IPS-NIHi11 (cell line): ENCODE data around the gene APPBP2.
"Not testable (repeated sequence)": the region's sequence is repeated elsewhere in the genome, so short reads cannot be mapped to it uniquely, and the experiment has no call there.

ENCODE experiments used
- DNase-seq: peaks from one replicate; pipeline ENCODE4 v3.0.0; 2012; ENCODE audit warnings: mixed read lengths, low spot score

APPBP2 gene

GRCh38 chr17:60534613-60535157 is 8.6 kb upstream of the APPBP2 start:
- DNase-seq, result no peak

DNA sequence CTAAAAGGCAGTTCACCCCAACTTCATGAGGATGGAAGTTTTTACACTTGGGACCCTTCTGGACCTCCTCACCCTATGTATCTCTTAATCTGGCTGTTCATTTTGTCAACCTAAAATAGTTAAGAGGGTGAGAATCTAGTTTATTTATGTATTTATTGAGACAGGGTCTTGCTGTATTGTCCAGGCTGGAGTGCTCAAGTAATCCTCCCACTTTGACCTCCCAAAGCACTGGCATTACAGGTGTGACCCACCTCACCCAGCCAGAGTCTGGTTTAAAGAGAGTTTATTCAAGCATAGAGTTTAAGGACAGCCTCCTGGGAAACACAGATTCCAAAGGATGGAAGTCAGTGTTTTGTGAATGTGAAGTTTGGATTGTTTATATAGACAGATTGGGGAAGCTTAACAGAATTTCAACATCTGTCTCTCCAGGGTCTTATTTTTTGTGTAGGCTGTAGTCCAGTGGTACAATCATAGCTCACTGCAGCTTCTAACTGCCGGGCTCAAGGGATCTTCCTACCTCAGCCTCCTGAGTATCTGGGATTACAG is 8.0 kb upstream of the APPBP2 start:
- DNase-seq, result no peak

- DNase-seq, result no peak
These were observed 3.8 kb upstream of the APPBP2 start for GRCh38 chr17:60529806-60530205.

- no peak for DNase-seq
These were observed 2.8 kb upstream of the APPBP2 start for GRCh38 chr17:60528828-60529227.

DNA sequence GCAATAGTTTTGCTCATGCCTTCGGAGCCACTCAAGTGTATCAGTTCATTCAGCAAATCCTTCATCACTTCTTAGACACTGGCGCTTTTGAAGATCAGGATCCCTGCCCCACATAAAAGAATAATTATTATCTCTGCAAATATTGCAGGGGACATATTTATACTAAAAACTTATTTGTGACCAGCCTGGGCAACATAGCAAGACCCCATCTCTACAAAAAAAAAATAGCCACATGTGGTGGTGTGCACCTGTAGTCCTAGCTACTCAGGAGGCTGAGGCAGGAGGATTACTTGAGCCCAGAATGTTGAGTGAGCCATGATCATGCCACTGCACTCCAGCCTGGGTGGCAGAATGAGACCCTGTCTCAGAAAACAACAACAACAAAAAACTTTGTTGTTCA is 1.7 kb upstream of the APPBP2 start:
- no peak for DNase-seq

DNA sequence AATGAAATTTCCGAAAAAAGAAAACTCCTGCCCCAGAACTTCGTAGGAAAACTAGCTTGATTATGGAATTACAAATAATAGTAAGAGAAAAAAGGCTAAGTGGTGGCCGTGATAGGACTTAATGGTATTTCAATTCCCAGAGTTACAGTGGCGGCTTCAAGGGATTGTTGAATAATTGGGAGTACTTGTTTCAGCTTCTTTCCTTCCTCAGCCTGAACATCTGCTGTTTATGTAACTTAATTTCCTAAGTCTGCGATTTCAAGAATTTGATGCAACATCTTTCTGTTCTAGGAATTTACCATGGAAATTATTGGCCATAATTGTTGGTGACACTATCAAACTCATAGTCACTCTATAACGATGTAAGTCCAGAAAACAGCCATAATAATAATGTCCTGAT is 684 bp upstream of the APPBP2 start:
- no peak for DNase-seq

GRCh38 chr17:60525328-60525684 is 736 bp downstream of the APPBP2 start:
- no peak for DNase-seq

GRCh38 chr17:60524463-60525327 is 1.3 kb downstream of the APPBP2 start:
- DNase-seq, result no peak

DNA sequence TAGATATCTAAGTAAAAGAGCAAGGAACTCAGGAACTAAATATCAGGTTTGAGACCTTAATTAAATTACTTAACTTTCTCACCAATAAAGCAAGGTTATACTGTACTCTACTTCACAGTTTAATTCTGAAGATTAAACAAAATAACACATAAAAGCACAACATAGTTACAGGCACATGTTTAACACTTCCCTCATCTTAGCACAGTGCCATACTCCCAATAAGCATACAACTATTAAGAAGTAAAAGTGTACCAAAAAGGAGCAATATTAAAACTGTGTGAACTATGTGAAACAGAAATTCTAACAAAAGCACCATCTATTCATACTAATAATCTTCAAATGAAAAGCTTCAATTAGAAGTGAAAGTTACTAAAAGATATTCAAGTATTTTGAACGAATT is 2.2 kb downstream of the APPBP2 start:
- no peak for DNase-seq

- no peak for DNase-seq
These were observed 3.0 kb downstream of the APPBP2 start for GRCh38 chr17:60522889-60523626.

GRCh38 chr17:60519795-60520194 is 6.2 kb downstream of the APPBP2 start:
- DNase-seq, result no peak

DNA sequence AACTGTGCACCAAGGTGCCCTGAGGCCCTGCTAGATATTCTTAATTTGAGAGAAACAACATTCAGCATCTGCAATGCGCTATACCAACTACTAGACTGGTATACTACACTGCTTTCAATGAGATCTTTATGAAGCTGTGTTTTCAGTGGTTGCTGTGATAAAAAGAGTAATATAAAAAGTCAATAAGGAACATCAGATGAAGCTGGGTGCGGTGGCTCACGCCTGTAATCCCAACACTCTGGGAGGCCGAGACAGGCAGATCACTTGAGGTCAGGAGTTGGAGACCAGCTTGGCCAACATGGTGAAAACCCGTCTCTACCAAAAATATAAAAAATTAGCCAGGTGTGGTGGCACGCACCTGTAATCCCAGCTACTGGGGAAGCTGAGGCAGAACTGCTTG is 10.4 kb downstream of the APPBP2 start:
- DNase-seq, result not testable (repeated sequence)

GRCh38 chr17:60515199-60515598 is 10.8 kb downstream of the APPBP2 start:
- not testable (repeated sequence) for DNase-seq

DNA sequence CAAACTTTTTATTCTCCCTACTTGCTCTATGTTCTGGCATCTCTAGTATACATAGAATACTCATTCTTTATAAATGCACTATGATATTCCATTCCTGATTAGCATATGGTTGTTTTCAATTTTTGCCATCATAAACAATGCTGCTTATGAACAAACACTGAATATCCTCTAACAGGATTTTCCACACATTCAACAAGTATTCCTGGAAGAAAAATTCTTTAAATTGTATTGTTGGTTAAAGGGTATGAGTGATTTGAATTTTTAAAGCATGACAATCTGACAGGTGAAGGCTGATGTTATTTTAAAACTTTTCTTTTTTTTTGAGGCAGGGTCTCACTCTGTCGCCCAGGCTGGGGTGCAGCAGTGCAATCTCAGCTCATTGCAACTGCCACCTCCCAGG is 11.5 kb downstream of the APPBP2 start:
- DNase-seq, result no peak

DNA sequence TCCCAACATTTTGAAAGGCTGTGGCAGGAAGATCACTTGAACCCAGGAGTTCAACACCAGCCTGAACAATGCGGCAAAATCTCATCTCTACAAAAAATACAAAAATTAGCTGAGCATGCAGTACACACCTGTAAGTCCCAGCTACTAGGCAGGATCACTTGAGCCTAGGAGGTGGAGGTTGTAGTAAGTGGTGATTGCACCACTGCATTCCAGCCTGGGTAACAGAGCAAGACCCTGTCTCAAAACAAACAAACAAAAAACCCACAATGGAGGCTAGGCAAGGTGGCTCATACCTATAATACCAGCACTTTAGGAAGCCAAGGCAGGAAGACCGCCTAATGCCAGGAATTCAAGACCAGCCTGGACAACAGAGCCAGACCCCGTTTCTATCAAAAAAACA is 12.0 kb downstream of the APPBP2 start:
- DNase-seq, result no peak

DNA sequence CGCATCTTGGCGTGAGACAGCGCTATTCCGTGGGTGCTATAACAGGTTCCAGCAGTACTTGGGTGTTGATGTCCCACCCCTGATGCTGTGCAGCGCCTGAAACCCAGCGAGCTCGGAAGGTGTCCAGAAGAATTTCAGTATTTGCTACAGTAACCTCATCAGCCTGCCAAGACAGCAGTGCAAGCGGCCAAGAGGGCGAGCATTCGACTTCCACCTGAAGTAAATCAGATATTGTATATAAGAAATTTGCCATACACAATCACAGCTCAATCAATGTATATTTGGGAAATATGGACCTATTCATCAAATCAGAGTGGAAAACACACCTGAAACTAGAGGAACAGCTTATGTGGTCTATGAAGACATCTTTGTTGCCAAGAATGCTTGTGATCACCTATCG is 13.0 kb downstream of the APPBP2 start:
- no peak for DNase-seq

- DNase-seq, result no peak
These were observed 15.3 kb downstream of the APPBP2 start for GRCh38 chr17:60510723-60511122.

- DNase-seq, result no peak
These were observed 16.0 kb downstream of the APPBP2 start for GRCh38 chr17:60510031-60510430.

DNA sequence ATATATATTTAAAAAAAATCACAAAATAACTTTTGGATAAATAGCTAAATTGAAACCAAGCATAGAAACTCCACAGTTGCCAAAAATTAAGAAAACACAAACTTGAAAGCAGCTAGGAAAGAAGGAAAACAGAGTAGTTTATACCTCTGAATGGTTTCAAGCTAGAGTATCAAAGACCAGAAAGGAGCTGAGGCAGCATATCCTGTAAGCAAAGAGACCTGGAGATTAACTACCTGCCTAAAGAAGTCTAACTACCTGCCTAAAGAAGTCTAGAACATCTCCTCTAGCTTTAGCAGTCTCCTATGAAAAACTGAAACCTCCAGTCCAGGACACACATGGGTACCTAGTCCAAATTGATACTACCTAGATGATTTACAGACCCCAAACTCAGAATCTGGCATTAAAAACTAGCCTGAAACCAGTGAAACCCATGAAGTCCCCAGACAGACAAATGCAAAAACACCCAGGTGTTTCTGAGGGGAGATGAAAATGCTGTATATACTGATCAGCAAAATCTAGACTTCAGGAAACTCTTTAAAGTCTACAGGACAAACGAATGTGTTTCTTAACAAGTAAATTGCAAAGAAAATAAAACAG is 17.6 kb downstream of the APPBP2 start:
- no peak for DNase-seq

GRCh38 chr17:60506312-60506711 is 19.7 kb downstream of the APPBP2 start:
- DNase-seq, result no peak

GRCh38 chr17:60502145-60502544 is 23.9 kb downstream of the APPBP2 start:
- DNase-seq, result no peak

- DNase-seq, result no peak
These were observed 24.5 kb downstream of the APPBP2 start for GRCh38 chr17:60501589-60501988.

DNA sequence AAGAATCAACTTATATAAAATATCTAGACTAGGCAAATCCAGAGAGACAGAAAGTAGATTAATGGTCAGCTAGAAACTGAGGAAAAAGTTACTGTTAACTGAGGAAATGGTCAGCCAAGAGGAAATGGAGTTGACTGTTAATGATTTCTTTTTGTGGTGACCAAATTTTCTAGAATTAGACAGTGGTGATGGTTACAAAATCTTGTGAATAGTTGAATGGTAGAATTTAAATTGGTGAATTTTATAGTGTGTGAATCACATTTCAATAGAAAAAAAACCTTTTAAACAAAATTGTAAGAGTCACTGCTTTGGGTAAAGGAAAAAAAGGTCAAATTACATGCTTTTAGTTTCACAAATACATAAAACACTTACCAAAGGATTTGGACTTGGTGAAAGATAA is 30.0 kb downstream of the APPBP2 start:
- DNase-seq, result no peak
